Heart right ventricle (tissue), 16 donors: ENCODE results near the gene MAPRE3. TPM values are rescaled to one million over a fixed set of nuclear protein-coding genes. Genes with fewer than 3 reads are reported as not detected.

ENCODE experiments used
- ATAC-seq, 8 donors: fragments of 200-7000 bp; cut with Tn5 transposase; one replicate each; pipeline ENCODE4 v1.9.1; 2020; ENCODE audit warnings: mild to moderate bottlenecking in 8 of 8, moderate library complexity in 8 of 8, moderate number of reproducible peaks in 1 of 8
- DNase-seq, 2 donors: peaks; one replicate each; pipeline ENCODE4 v3.0.0-alpha.2; 2020
- H3K27ac ChIP-seq, 10 donors: fragments of 200-600 bp; sonication (generic) in 2 of 10; one replicate each; pipeline versions ENCODE4 v1.5.0 to v1.8.0; 2020 to 2022; ENCODE audit warnings: mild to moderate bottlenecking in 3 of 10
- H3K27me3 ChIP-seq, 7 donors: fragments of 200-600 bp; one replicate each; pipeline ENCODE4 v1.8.0; 2021 to 2022; ENCODE audit warnings: mild to moderate bottlenecking in 2 of 7
- H3K36me3 ChIP-seq, 9 donors: fragments of 200-600 bp; sonication (generic) in 1 of 9; one replicate each; pipeline versions ENCODE4 v1.5.0 to v1.8.0; 2020 to 2022; ENCODE audit warnings: mild to moderate bottlenecking in 2 of 9
- H3K4me1 ChIP-seq, 9 donors: fragments of 200-600 bp; sonication (generic) in 1 of 9; one replicate each; pipeline versions ENCODE4 v1.5.0 to v1.8.0; 2020 to 2022; ENCODE audit warnings: mild to moderate bottlenecking in 4 of 9
- H3K4me3 ChIP-seq, 10 donors: fragments of 200-600 bp; sonication (generic) in 2 of 10; one replicate each; pipeline versions ENCODE4 v1.5.0 to v1.8.0; 2020 to 2022; ENCODE audit warnings: mild to moderate bottlenecking in 7 of 10, moderate library complexity in 2 of 10
- H3K9me3 ChIP-seq, 11 donors: fragments of 200-600 bp in 10 of 11; sonication (generic) in 2 of 11; one replicate each; pipeline versions ENCODE4 v1.5.0 to v1.8.0; 2013 to 2022; ENCODE audit warnings: mild to moderate bottlenecking in 2 of 11, control low read depth in 1 of 11, moderate library complexity in 1 of 11
- CTCF ChIP-seq, 9 donors: fragments of 200-600 bp; sonication (generic) in 2 of 9; IDR thresholded peaks; one replicate each; pipeline versions ENCODE4 v1.5.0 to v1.8.0; 2021 to 2022; ENCODE audit warnings: antibody characterized with exemption in 9 of 9, mild to moderate bottlenecking in 5 of 9, moderate library complexity in 1 of 9
- WGBS, 2 donors: extraction: QIAGEN DNeasy Blood & Tissue Kit; methylation state at CpG; one replicate each; pipeline ENCODE4 v1.1.7; 2013; ENCODE audit warnings: inconsistent platforms in 1 of 2; 5-methylcytosine and 5-hydroxymethylcytosine counted together
- intact Hi-C, 10 donors: fragments of 100-400 bp; cut with DNase I; formaldehyde crosslinking; loops; one replicate each; pipeline versions ENCODE4 v1.11.1 to v1.14.2; 2022
- polyA plus RNA-seq, 2 donors: library from polyadenylated mRNA; stranded (reverse); fragments of 200-250 nt; gene quantifications; one replicate each; pipeline ENCODE4 v1.2.3, GENCODE V29; 2013
- total RNA-seq, 10 donors: library from RNA; stranded (reverse); fragmentation: NEBNext Ultra II Directional in 3 of 10; extraction: Animal tissue kit (Norgen Biotek cat#: 25700) in 3 of 10; gene quantifications; one replicate each; pipeline versions ENCODE4 v1.2.1 to v1.2.4, GENCODE V29; 2021 to 2023
- donor health status: Arrhythmogenic right ventricular cardiomyopathy.
- donor health status: ischemic (EF 13 %, LVEDD 7.1; RV severe dilation, severe dysfunction).
- donor health status: healthy with polysubstance abuse.
- donor health status: DM: no; HTN: yes; CAD: no.
- donor health status: DM: no; HTN: no; CAD: no.
- donor health status: ischemic (EF 25% LVEDD 6.9; RV normal size, moderate dysfunction).
- donor health status: ischemic (EF 25% LVEDD 5.7; RV mildly dilated, moderate dysfunction).
- donor health status: healthy.
- donor health status: DM: yes; HTN: yes; CAD: no.
- donor health status: Ischemic cardiomyopathy.
- donor health status: ischemic (EF 35%, LVEDD 5.7; RV mildly dilated, moderate dysfunction).
- donor health status: nonischemic (EF 11% LVEDD 7.7; RV severe dilation, severe dysfunction).
- donor health status: DM: yes; HTN: yes; CAD: no.
- donor health status: PGD.
- donor health status: ischemic (EF 29% LVEDD 5.4; RV normal size, mild dysfunction).
- donor health status: nonischemic (EF 23%, LVEDD 6.1; RV moderate dilation, normal function).

Gene MAPRE3
- total and polyA plus RNA-seq, 12 donors = 23.0 to 68.8 (median 47.2) TPM

DNA sequence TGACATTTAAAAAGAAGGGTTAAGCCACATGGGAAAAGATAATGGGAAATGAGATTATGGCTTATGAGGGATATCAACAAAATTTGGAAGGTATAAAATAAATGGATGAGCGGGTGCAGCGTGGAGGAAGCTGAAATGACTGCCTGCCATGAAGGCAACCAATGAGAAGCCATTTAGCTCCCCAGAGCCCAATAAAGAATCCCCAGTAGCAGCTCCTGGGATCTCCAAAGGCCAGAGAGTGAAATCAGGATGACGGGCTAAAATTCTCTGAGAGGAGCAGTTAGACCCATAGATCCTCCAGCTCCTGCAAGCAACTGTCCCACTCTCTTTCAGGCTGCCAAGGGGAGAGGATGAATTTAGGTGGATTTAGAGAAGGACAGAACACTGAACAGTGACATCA lies 12.9 kb upstream of the MAPRE3 start:
- no peak for TF ChIP-seq CTCF (IDR thresholded peaks at IDR 0.05)
- H3K9me3 ChIP-seq = no peaks in the 10 kb centered on the region
- H3K4me3 ChIP-seq = no peak overlapping the region
- H3K4me1 ChIP-seq = peaks cover 0 to 16% (median 0%) of the 10 kb centered on the region in 9 donors
- no peaks in the 10 kb centered on the region for H3K36me3 ChIP-seq
- H3K27me3 ChIP-seq = peaks cover 0 to 80% (median 49%) of the 10 kb centered on the region in 7 donors
- WGBS, 2 donors = 60 to 68% methylated on average over 3 of the region's 3 CpGs
- no peak for DNase-seq
- intact Hi-C loops = loop anchor here in 2 of 10 donors (10.0 kb wide), 2 partner anchors 237 to 307 kb away; partner anchors contain the start of gene SLC30A3 (in 1 of the 2)
- no peak overlapping the region for H3K27ac ChIP-seq
- no peak for ATAC-seq

DNA sequence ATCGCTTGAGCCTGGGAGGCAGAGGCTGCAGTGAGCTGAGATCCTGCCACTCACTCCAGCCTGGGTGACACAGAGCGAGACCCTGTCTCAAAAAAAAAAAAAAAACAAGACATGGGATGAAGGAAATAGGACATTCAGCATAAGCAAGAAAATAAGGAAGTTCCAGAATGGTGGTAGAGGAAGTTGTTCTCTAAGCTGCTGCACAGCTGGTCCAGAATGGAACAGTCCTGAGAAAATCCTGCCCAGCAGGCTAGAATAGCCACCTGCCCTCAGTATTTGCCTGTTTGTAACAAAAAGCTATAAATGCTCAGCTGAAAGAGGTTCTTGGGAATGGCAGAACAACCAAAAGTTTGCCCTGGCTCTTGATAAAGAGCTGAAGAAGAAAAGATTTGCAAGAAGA lies 11.1 kb upstream of the MAPRE3 start:
- H3K9me3 ChIP-seq = no peaks in the 10 kb centered on the region
- H3K4me3 ChIP-seq = no peak overlapping the region
- H3K27ac ChIP-seq = no peak overlapping the region
- peaks cover 0 to 69% (median 43%) of the 10 kb centered on the region in 7 donors for H3K27me3 ChIP-seq
- 77 to 78% methylated on average over 2 of the region's 2 CpGs for WGBS, 2 donors
- DNase-seq (no peak), ATAC-seq (peak in 1 of 8 donors; percentile 36)
- TF ChIP-seq CTCF (IDR thresholded peaks at IDR 0.05) = no peak
- H3K4me1 ChIP-seq = peaks cover 0 to 16% (median 0%) of the 10 kb centered on the region in 9 donors
- no peaks in the 10 kb centered on the region for H3K36me3 ChIP-seq
- intact Hi-C loops = loop anchor here in 2 of 10 donors (10.0 kb wide), 2 partner anchors 235 to 305 kb away; partner anchors contain the start of gene SLC30A3 (in 1 of the 2)

DNA sequence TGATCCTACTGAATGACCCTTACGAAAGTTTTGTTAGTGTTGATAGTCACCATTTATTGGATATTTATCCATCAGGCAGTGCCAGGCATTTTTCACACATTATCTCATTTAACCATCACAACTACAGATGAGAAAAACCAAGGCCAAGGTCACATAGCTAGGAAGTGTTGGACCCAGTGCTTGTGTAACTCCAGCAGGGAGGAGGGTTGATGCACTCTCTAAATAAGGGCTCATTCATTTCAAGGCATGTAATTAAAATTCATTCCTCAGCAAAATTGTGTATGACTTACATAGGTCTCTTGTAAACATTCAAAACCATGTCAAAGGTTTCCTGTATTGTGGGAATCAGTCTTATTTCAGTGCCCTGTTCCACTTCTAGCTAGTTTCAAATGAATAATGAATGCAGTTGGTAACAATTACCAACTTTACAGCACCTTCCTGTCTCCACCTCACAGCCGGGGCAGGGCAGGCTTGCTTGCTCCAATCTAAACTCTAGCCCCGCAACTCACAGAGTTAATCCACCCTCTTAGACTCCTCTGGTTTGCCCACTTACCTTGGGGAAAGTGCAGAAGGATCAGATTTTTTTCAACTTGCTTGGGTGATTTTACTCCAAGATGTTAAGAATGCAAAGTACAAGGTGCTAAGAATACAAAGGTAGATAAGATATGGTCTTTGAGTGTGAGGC lies 5.8 kb upstream of the MAPRE3 start:
- intact Hi-C loops = loop anchor here in 9 of 10 donors (5.0 to 10.0 kb wide), 8 partner anchors 53 to 320 kb away; partner anchors contain the start of genes KHK (in 7 of the 9) and TRIM54 (in 3 of the 9)
- 62 to 68% methylated on average over 3 of the region's 3 CpGs for WGBS, 2 donors
- Histone ChIP-seq H3K27ac (no peak overlapping the region), H3K9me3 (no peaks in the 10 kb centered on the region), H3K27me3 (peaks cover 0 to 21% (median 0%) of the 10 kb centered on the region in 7 donors), H3K4me1 (peaks cover 0 to 10% (median 0%) of the 10 kb centered on the region in 9 donors), H3K4me3 (no peak overlapping the region), H3K36me3 (no peaks in the 10 kb centered on the region)
- ATAC-seq (no peak), DNase-seq (no peak)
- TF ChIP-seq CTCF (IDR thresholded peaks at IDR 0.05) = no peak

GRCh38 chr2:26968001-26968400 lies 2.4 kb upstream of the MAPRE3 start:
- no peak for TF ChIP-seq CTCF (IDR thresholded peaks at IDR 0.05)
- ATAC-seq = no peak

More at GRCh38 chr2:26968001-26968400, 2.4 kb upstream of the MAPRE3 start:
- peaks cover 0 to 8% (median 0%) of the 10 kb centered on the region in 7 donors for H3K27me3 ChIP-seq
- intact Hi-C loops = loop anchor here in 5 of 10 donors (2.0 to 10.0 kb wide), 4 partner anchors 49 to 317 kb away; partner anchors contain the start of genes KHK (in 3 of the 5) and TRIM54 (in 2 of the 5)
- H3K4me3 ChIP-seq = no peak overlapping the region
- WGBS, 2 donors = 76% methylated on average over 3 of the region's 3 CpGs
- H3K9me3 ChIP-seq = no peaks in the 10 kb centered on the region
- H3K27ac ChIP-seq = no peak overlapping the region
- H3K36me3 ChIP-seq = no peaks in the 10 kb centered on the region
- peaks cover 3 to 28% (median 24%) of the 10 kb centered on the region in 9 donors for H3K4me1 ChIP-seq
- DNase-seq = no peak
